ENCODE data around the gene TBX21.

Gene TBX21

DNA sequence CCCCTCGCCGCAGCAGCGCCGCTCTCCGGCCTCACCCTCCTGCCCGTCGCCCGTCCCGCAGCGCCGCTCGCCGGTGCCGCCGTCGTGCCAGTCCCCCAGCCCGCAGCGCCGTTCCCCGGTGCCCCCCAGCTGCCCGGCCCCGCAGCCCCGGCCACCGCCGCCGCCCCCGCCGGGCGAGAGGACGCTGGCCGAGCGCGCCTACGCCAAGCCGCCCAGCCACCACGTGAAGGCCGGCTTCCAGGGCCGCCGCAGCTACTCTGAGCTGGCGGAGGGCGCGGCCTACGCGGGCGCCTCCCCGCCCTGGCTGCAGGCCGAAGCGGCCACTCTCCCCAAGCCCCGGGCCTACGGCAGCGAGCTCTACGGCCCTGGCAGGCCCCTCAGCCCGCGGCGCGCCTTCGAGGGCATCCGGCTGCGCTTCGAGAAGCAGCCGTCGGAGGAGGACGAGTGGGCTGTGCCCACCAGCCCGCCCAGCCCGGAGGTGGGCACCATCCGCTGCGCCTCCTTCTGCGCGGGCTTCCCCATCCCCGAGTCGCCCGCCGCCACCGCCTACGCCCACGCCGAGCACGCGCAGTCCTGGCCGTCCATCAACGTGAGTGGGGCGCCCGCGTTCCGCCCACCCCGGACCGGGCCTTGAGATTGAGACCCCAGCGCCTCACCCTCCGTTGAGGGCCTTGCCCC is 24.0 kb upstream of the TBX21 start:
- TF ChIP-seq, protein P1, sequence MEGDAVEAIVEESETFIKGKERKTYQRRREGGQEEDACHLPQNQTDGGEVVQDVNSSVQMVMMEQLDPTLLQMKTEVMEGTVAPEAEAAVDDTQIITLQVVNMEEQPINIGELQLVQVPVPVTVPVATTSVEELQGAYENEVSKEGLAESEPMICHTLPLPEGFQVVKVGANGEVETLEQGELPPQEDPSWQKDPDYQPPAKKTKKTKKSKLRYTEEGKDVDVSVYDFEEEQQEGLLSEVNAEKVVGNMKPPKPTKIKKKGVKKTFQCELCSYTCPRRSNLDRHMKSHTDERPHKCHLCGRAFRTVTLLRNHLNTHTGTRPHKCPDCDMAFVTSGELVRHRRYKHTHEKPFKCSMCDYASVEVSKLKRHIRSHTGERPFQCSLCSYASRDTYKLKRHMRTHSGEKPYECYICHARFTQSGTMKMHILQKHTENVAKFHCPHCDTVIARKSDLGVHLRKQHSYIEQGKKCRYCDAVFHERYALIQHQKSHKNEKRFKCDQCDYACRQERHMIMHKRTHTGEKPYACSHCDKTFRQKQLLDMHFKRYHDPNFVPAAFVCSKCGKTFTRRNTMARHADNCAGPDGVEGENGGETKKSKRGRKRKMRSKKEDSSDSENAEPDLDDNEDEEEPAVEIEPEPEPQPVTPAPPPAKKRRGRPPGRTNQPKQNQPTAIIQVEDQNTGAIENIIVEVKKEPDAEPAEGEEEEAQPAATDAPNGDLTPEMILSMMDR (IDR thresholded peaks at IDR 0.05; ENCODE audit: extremely low read depth, insufficient read depth, missing control alignments) = no peak
- no peak for DNase-seq (ENCODE audit: low spot score)
- in situ Hi-C loops (cut with MboI; ENCODE audit: low pct_unique_long_range_greater_than_20kb, low sequenced_read_pairs, unreplicated experiment) = no loop called here

DNA sequence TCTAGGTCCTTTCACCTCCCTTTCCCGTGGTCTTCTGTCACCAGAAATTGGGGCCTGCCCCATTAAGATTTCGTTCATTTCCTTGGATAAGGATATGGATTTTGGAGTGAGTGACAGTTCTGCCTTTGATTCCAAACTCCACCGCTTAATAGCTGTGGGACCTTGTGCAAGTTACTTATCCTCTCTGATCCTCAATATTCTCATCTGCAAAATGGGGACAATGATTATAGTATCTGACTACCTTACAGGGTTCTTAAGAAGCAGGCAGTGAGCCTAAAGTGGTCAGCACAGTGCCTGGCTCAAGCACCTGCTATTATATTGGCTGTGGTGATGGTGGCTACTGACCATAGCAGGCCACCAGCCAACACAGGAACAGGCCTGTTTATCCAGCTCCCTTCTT is 23.4 kb upstream of the TBX21 start:
- in situ Hi-C loops (cut with MboI; ENCODE audit: low pct_unique_long_range_greater_than_20kb, low sequenced_read_pairs, unreplicated experiment) = no loop called here
- TF ChIP-seq, protein P1 (IDR thresholded peaks at IDR 0.05; ENCODE audit: extremely low read depth, insufficient read depth, missing control alignments) = no peak
- DNase-seq (ENCODE audit: low spot score) = no peak

DNA sequence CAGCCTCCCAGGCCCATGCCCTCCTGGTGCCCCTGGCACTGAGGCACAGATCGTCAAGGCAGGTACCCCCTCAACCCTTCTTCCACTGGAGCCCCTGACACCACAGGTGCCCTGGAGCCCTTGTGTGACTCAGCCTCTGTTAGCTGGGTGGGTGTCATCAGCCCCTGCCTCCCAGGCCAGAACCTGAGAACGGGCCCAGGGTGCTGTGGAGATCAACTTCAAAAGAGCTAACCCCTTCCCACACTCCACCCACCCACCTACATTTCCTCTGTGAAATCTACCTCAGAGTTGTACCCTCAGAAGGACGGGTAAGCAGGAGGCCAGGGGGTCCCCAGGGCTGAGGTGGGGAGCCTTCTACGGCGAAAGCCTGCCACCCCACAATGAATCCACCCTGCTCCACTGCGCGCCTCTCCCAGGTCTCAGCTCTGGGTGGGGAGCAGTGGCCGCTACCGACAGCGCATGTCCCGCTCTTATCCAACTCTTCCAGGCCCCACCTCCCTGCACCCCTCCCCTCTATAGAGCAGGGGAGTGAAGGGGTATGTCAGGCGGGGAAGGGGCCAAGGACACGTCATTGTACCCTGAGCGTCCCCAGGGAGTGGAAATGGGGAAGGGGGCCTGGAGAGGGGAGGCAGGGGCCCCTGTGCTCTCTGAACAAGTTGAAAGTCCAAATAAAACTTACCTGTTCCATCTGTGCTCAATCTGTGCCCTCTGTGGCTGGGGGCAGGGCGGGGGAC is 21.5 kb upstream of the TBX21 start:
- in situ Hi-C loops (cut with MboI; ENCODE audit: low pct_unique_long_range_greater_than_20kb, low sequenced_read_pairs, unreplicated experiment) = no loop called here
- no peak for DNase-seq (ENCODE audit: low spot score)
- TF ChIP-seq, protein P1 (IDR thresholded peaks at IDR 0.05; ENCODE audit: extremely low read depth, insufficient read depth, missing control alignments) = no peak

GRCh38 chr17:47712330-47713023 is 20.6 kb upstream of the TBX21 start:
- in situ Hi-C loops (cut with MboI; ENCODE audit: low pct_unique_long_range_greater_than_20kb, low sequenced_read_pairs, unreplicated experiment) = no loop called here
- TF ChIP-seq, protein P1 (IDR thresholded peaks at IDR 0.05; ENCODE audit: extremely low read depth, insufficient read depth, missing control alignments) = no peak
- no peak for DNase-seq (ENCODE audit: low spot score)

DNA sequence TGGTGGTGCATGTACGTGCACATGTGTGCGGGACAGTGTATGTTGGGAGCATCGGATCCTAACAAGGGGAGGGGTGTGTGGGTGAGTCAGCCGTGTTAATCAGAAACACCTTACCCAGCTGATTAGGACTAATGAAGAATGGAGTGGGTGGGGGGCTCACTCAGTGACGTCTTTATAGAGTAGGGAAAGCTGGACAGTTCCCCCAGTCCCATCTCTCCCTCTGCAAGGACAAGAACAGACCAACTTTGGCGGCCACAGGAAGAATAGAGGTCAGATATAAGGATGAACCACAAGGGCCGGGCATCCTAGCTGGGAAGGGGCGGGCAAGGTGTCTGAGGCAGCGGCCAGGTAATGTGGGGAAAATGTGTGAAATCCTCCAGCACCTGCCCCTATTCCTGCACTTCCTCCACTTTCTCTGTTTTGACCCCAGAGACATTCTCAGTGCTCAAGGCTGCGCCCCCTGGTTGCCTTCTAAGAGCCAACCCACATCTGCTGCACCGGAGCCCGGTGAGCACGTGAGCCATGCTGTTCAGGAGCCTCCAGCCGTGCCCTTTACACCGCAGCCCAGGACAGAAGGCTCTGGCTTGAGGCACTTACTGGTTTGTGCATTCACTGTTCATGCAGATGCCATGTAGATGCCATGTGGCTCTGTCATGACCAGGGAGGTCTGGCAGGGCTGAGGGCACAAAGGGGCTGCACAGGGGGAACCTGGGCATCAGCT is 18.9 kb upstream of the TBX21 start:
- in situ Hi-C loops (cut with MboI; ENCODE audit: low pct_unique_long_range_greater_than_20kb, low sequenced_read_pairs, unreplicated experiment) = no loop called here

More for the DNA sequence above, 18.9 kb upstream of the TBX21 start:
- no peak for DNase-seq (ENCODE audit: low spot score)
- TF ChIP-seq, protein P1 (IDR thresholded peaks at IDR 0.05; ENCODE audit: extremely low read depth, insufficient read depth, missing control alignments) = peak; percentile 20
